Activated CD8-positive, alpha-beta memory T cell treated with anti-CD3 and anti-CD28 coated beads, Interleukin-2, amount 10 ng/mL, durations not matched to agents 7 days and 5 days (primary cell): ENCODE data around the gene CNTNAP2. TPM values are rescaled to one million over a fixed set of nuclear protein-coding genes. Genes with fewer than 3 reads are reported as not detected.
"Not testable (repeated sequence)": the region's sequence is repeated elsewhere in the genome, so short reads cannot be mapped to it uniquely, and the experiment has no call there.

ENCODE experiments used
- ATAC-seq: fragments of 150-1000 bp; cut with Tn5 transposase; one replicate; pipeline ENCODE4 v1.10.0; 2021; ENCODE audit warnings: moderate library complexity
- CTCF ChIA-PET: fragments of 350-600 bp; sonication (Branson Sonifier 250); formaldehyde crosslinking; loops from one replicate; lab custom pipeline; 2021; ENCODE audit warnings: antibody characterized with exemption; lab: Charles Lee
- DNase-seq: peaks from one replicate; pipeline ENCODE4 v3.0.0-alpha.2; 2020
- H3K27ac Mint-ChIP-seq: one replicate; pipeline ENCODE4 v1.8.0; 2021; ENCODE audit warnings: mild to moderate bottlenecking, mixed read lengths
- H3K27me3 Mint-ChIP-seq: one replicate; pipeline ENCODE4 v1.8.0; 2021; ENCODE audit warnings: mixed read lengths
- H3K36me3 Mint-ChIP-seq: one replicate; pipeline ENCODE4 v1.8.0; 2021; ENCODE audit warnings: mild to moderate bottlenecking, mixed read lengths
- H3K4me1 Mint-ChIP-seq: one replicate; pipeline ENCODE4 v1.8.0; 2021; ENCODE audit warnings: mixed read lengths
- H3K4me3 Mint-ChIP-seq: one replicate; pipeline ENCODE4 v1.8.0; 2021; ENCODE audit warnings: mild to moderate bottlenecking, moderate library complexity, mixed read lengths
- H3K9me3 Mint-ChIP-seq: one replicate; pipeline ENCODE4 v1.8.0; 2022; ENCODE audit warnings: low read depth, mixed read lengths
- total RNA-seq, 2 experiments: library from RNA; stranded (reverse); gene quantifications; one replicate each; pipeline ENCODE4 v1.2.3, GENCODE V29; 2021

CNTNAP2 gene
- total RNA-seq, 2 experiments from 2014 or later: not detected

GRCh38 chr7:146864644-146865043 is 748.0 kb downstream of the CNTNAP2 start:
- DNase-seq (no peak), ATAC-seq (no peak)
- Mint-ChIP-seq H3K27me3 (no peaks in the 10 kb centered on the region), H3K9me3 (peaks cover 7% of the 10 kb centered on the region), H3K4me3 (no peak overlapping the region), H3K4me1 (no peaks in the 10 kb centered on the region), H3K36me3 (no peaks in the 10 kb centered on the region), H3K27ac (no peak overlapping the region)
- CTCF ChIA-PET: no interaction called here

GRCh38 chr7:146865696-146866095 is 749.1 kb downstream of the CNTNAP2 start:
- H3K27ac Mint-ChIP-seq: no peak overlapping the region

GRCh38 chr7:146874722-146875121 is 758.1 kb downstream of the CNTNAP2 start:
- CTCF ChIA-PET: no interaction called here
- peaks cover 11% of the 10 kb centered on the region for H3K9me3 Mint-ChIP-seq
- H3K4me3 Mint-ChIP-seq: no peak overlapping the region

More at GRCh38 chr7:146865696-146866095, 749.1 kb downstream of the CNTNAP2 start:
- Mint-ChIP-seq H3K4me3 (no peak overlapping the region), H3K9me3 (peaks cover 4% of the 10 kb centered on the region), H3K36me3 (no peaks in the 10 kb centered on the region), H3K27me3 (no peaks in the 10 kb centered on the region), H3K4me1 (no peaks in the 10 kb centered on the region)
- ATAC-seq (no peak), DNase-seq (no peak)
- CTCF ChIA-PET: no interaction called here

DNA sequence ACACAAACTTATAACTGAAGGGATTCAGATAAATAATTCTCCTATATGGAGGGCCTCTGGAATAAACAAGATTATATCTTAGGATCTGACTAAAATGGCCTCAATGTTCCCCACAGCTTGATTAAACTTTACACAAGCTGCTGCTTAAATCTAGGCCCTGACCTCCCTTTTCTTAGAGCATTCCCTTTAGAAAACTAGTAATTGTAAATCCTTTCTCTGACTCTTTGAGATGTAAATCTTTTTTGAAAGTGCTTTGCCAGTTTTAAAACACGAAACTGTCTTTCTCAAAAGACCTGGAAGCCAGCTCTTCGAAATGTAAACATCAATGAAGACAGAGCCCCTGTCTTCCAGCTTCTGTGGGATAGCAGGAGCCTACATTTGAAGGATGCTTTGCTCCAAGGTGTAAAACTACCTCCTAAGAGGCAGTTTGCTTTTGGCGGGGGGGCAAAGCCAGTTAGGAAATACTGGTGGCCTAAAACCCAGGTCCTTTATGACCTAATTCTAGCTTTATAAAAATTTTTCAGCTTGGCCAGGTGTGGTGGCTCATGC is 758.7 kb downstream of the CNTNAP2 start:
- H3K4me1 Mint-ChIP-seq: no peaks in the 10 kb centered on the region
- no peak for ATAC-seq
- no peak overlapping the region for H3K27ac Mint-ChIP-seq
- no peaks in the 10 kb centered on the region for H3K27me3 Mint-ChIP-seq
- CTCF ChIA-PET: no interaction called here
- no peak overlapping the region for H3K4me3 Mint-ChIP-seq
- no peaks in the 10 kb centered on the region for H3K36me3 Mint-ChIP-seq
- H3K9me3 Mint-ChIP-seq: peaks cover 11% of the 10 kb centered on the region
- DNase-seq: no peak

More at GRCh38 chr7:146874722-146875121, 758.1 kb downstream of the CNTNAP2 start:
- H3K36me3 Mint-ChIP-seq: no peaks in the 10 kb centered on the region
- no peak for ATAC-seq
- no peak overlapping the region for H3K27ac Mint-ChIP-seq
- no peaks in the 10 kb centered on the region for H3K27me3 Mint-ChIP-seq
- no peaks in the 10 kb centered on the region for H3K4me1 Mint-ChIP-seq
- no peak for DNase-seq

DNA sequence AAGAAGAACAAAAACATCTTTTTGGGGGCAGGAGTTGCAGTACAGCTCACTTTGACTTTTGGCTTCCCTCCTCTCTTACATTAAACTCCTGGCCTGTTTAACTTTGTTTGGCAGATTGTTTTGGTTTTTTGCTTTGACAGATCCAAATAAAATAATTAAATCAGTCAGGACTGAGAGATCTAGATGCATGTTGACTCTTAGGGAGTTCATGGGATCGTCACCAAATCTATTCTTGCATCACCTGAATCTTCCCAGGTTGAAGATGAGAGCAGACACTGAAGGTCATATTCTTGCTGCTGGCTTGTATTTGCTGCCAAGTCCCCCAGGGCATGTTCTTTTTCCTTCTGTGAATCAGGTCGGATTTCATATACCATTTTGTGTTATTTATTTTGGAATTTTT is 759.4 kb downstream of the CNTNAP2 start:
- CTCF ChIA-PET: no interaction called here
- no peaks in the 10 kb centered on the region for H3K27me3 Mint-ChIP-seq
- peaks cover 11% of the 10 kb centered on the region for H3K9me3 Mint-ChIP-seq
- no peaks in the 10 kb centered on the region for H3K36me3 Mint-ChIP-seq
- H3K4me3 Mint-ChIP-seq: no peak overlapping the region
- ATAC-seq: no peak
- no peaks in the 10 kb centered on the region for H3K4me1 Mint-ChIP-seq
- DNase-seq: no peak
- no peak overlapping the region for H3K27ac Mint-ChIP-seq

- H3K4me3 Mint-ChIP-seq: no peak overlapping the region
- no peaks in the 10 kb centered on the region for H3K4me1 Mint-ChIP-seq
- peaks cover 11% of the 10 kb centered on the region for H3K9me3 Mint-ChIP-seq
- ATAC-seq (no peak), DNase-seq (no peak)
- CTCF ChIA-PET: no interaction called here
- H3K27me3 Mint-ChIP-seq: no peaks in the 10 kb centered on the region
- no peaks in the 10 kb centered on the region for H3K36me3 Mint-ChIP-seq
- no peak overlapping the region for H3K27ac Mint-ChIP-seq
These were observed 759.8 kb downstream of the CNTNAP2 start for GRCh38 chr7:146876411-146876810.

DNA sequence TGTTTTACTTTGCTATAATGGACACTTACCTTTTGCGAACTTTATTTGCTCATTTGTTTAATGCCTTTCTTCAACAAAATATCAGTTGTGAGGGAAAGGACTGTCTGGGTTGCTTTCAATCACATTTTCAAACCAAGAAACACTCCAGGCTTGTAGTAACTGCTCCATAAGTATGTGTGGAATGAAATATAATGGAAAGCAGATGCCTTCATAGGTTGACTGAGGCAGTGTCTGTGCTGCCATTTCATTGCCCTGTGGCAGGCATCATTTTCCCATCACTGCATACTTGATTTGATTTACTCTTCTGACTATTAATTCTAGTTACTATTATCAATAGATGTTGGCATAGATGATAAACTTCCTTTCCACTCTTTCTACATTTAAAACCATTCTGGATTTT is 762.3 kb downstream of the CNTNAP2 start:
- H3K4me1 Mint-ChIP-seq: no peaks in the 10 kb centered on the region
- no peak overlapping the region for H3K4me3 Mint-ChIP-seq
- DNase-seq (no peak), ATAC-seq (no peak)
- CTCF ChIA-PET: no interaction called here
- no peak overlapping the region for H3K27ac Mint-ChIP-seq
- H3K36me3 Mint-ChIP-seq: no peaks in the 10 kb centered on the region
- H3K9me3 Mint-ChIP-seq: peaks cover 4% of the 10 kb centered on the region
- H3K27me3 Mint-ChIP-seq: no peaks in the 10 kb centered on the region

GRCh38 chr7:146885231-146885630 is 768.6 kb downstream of the CNTNAP2 start:
- Mint-ChIP-seq H3K4me1 (no peaks in the 10 kb centered on the region), H3K36me3 (no peaks in the 10 kb centered on the region), H3K27ac (no peak overlapping the region), H3K27me3 (no peaks in the 10 kb centered on the region), H3K4me3 (no peak overlapping the region), H3K9me3 (peaks cover 9% of the 10 kb centered on the region)
- CTCF ChIA-PET: no interaction called here
- DNase-seq (no peak), ATAC-seq (no peak)

DNA sequence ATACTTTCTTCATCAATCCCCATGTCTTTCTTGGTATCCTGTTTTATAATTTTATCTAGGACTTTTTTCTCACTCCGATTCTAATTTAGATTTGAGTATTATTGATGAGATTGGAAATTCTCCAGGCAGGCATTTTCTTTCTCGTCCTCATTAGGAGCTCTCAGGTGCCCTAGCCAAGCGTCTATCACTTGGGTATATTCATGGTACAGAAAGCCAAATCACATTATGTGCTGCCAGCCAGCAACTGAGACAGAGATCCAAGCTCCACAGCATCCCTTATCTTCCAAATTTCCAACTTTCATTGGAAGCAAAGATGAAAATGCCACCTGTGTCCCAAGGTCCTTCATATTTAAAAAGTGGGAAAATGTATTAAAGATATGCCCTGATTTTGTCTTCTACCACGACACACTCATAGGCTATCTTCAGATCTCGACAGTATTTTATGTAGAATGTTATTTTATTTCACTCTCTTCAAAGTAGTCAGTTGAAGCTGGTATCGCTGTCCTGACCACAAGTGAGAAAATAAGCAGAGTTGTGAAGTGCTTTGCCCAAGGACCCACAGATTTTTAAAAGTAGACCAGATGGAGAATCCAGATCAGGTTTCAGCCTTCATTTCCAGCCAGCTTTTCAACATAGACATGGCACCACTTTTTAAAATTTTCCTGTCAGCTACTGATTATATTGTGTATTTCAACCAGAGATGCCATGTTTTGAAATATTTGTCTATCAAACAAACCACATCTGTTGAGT is 773.4 kb downstream of the CNTNAP2 start:
- Mint-ChIP-seq H3K4me1 (no peaks in the 10 kb centered on the region), H3K36me3 (no peaks in the 10 kb centered on the region), H3K27ac (no peak overlapping the region), H3K9me3 (peaks cover 8% of the 10 kb centered on the region), H3K27me3 (no peaks in the 10 kb centered on the region), H3K4me3 (no peak overlapping the region)
- DNase-seq (no peak), ATAC-seq (no peak)
- CTCF ChIA-PET: no interaction called here

GRCh38 chr7:146892151-146892550 is 775.5 kb downstream of the CNTNAP2 start:
- Mint-ChIP-seq H3K36me3 (no peaks in the 10 kb centered on the region), H3K4me3 (no peak overlapping the region), H3K9me3 (peaks cover 9% of the 10 kb centered on the region), H3K27ac (no peak overlapping the region), H3K27me3 (no peaks in the 10 kb centered on the region), H3K4me1 (no peaks in the 10 kb centered on the region)
- DNase-seq (no peak), ATAC-seq (no peak)
- CTCF ChIA-PET: no interaction called here

DNA sequence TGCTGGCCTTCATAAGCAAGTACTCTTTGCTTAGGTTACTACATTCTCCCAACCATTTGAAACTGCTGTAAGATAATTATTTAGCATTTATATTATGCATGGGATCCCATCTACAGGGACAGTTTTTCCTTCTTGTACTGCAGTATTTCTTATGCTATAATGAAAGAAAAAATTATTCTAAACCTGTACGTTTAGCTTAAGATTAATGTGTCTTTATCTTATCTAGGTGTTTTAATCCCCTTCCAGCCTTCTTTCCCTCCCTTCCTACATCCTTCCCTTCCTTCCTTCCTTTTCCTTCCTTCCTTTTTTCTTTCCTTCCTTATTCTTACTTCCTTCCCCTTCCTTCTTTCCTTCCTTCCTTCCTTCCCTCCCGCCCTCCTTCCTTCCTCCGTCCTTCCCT is 778.3 kb downstream of the CNTNAP2 start:
- Mint-ChIP-seq H3K9me3 (peaks cover 9% of the 10 kb centered on the region), H3K36me3 (no peaks in the 10 kb centered on the region), H3K4me3 (no peak overlapping the region), H3K4me1 (no peaks in the 10 kb centered on the region), H3K27ac (no peak overlapping the region), H3K27me3 (no peaks in the 10 kb centered on the region)
- DNase-seq (no peak), ATAC-seq (no peak)
- CTCF ChIA-PET: no interaction called here

- H3K4me1 Mint-ChIP-seq: no peaks in the 10 kb centered on the region
- peaks cover 13% of the 10 kb centered on the region for H3K9me3 Mint-ChIP-seq
- DNase-seq (no peak), ATAC-seq (no peak)
- no peaks in the 10 kb centered on the region for H3K27me3 Mint-ChIP-seq
- H3K4me3 Mint-ChIP-seq: no peak overlapping the region
- H3K36me3 Mint-ChIP-seq: no peaks in the 10 kb centered on the region
- CTCF ChIA-PET: no interaction called here
- no peak overlapping the region for H3K27ac Mint-ChIP-seq
These were observed 785.7 kb downstream of the CNTNAP2 start for GRCh38 chr7:146902266-146902665.

DNA sequence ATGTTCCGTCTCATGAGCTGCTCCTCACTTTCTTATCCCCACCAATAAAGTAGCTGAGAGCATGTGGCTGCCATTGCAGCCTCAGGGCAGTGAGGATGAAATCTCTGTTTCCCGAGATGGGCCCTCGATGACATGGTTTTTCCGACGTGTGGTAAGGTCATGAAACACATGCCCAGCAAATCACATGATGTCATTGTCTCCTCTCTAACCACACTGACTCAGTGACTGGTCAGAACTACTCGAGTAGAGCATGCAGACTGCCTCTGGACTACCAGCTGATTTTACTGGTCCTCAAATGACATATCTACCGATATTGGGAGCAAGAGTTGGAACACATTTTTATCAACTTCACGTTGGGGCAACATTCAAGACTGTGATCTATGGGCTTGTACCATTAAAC is 786.1 kb downstream of the CNTNAP2 start:
- H3K4me3 Mint-ChIP-seq: no peak overlapping the region
- no peak for DNase-seq
- CTCF ChIA-PET: no interaction called here
- no peak overlapping the region for H3K27ac Mint-ChIP-seq
- H3K9me3 Mint-ChIP-seq: peaks cover 13% of the 10 kb centered on the region
- no peaks in the 10 kb centered on the region for H3K36me3 Mint-ChIP-seq
- no peaks in the 10 kb centered on the region for H3K4me1 Mint-ChIP-seq
- H3K27me3 Mint-ChIP-seq: no peaks in the 10 kb centered on the region
- no peak for ATAC-seq

- H3K27me3 Mint-ChIP-seq, H3K27ac Mint-ChIP-seq, ATAC-seq, DNase-seq, H3K36me3 Mint-ChIP-seq, H3K4me3 Mint-ChIP-seq, CTCF ChIA-PET, H3K4me1 Mint-ChIP-seq: not testable (repeated sequence)
- H3K9me3 Mint-ChIP-seq: peaks cover 11% of the 10 kb centered on the region
These were observed 789.1 kb downstream of the CNTNAP2 start for GRCh38 chr7:146905746-146906145.
